ENCODE measurements around the gene F11R. TPM values are rescaled to one million over a fixed set of nuclear protein-coding genes. Genes with fewer than 3 reads are reported as not detected.

Gene F11R
- total and polyA plus RNA-seq, 12 donors = 19.3 to 99.1 (median 55.1) TPM

- Histone ChIP-seq H3K4me1 (replicated peaks in 1 of 2) (peaks cover 19 to 35% of the 10 kb centered on the region in 2 donors), H3K4me3 (peak overlapping the region in 1 of 4 donors; percentile 25), H3K27ac (peak overlapping the region; percentile 74 to 96 (median 87)), H3K9me3 (replicated peaks in 1 of 3) (no peaks in the 10 kb centered on the region), H3K36me3 (replicated peaks in 1 of 2) (no peaks in the 10 kb centered on the region), H3K27me3 (no peaks in the 10 kb centered on the region)
- TF ChIP-seq CTCF (IDR thresholded peaks at IDR 0.05) (no peak), POLR2A (IDR thresholded peaks at IDR 0.05) (no peak)
- intact Hi-C loops (cut with DNase I) = no loop called here
- peak in 1 of 7 donors; percentile 51 for DNase-seq
These were observed 7.8 kb downstream of the F11R start for GRCh38 chr1:161013131-161013487.

GRCh38 chr1:161012420-161012819, 8.5 kb downstream of the F11R start:
- 86 to 95% (median 91%) methylated on average over 3 of the region's 3 CpGs for WGBS, 4 donors
- intact Hi-C loops (cut with DNase I) = no loop called here
- no peak overlapping the region for H3K4me3 ChIP-seq
- TF ChIP-seq POLR2A (IDR thresholded peaks at IDR 0.05) (no peak), CTCF (IDR thresholded peaks at IDR 0.05) (no peak)
- H3K36me3 ChIP-seq (replicated peaks in 1 of 2) = no peaks in the 10 kb centered on the region
- H3K27me3 ChIP-seq = no peaks in the 10 kb centered on the region
- DNase-seq = peak in 1 of 7 donors; percentile 29
- peak overlapping the region in 3 of 5 donors; percentile 86 to 96 (median 93) for H3K27ac ChIP-seq
- H3K4me1 ChIP-seq (replicated peaks in 1 of 2) = peaks cover 19 to 28% of the 10 kb centered on the region in 2 donors
- H3K9me3 ChIP-seq (replicated peaks in 1 of 3) = no peaks in the 10 kb centered on the region

- no peak for DNase-seq
- H3K4me3 ChIP-seq = no peak overlapping the region
- no peaks in the 10 kb centered on the region for H3K9me3 ChIP-seq (replicated peaks in 1 of 3)
- H3K4me1 ChIP-seq (replicated peaks in 1 of 2) = peaks cover 16 to 19% of the 10 kb centered on the region in 2 donors
- TF ChIP-seq POLR2A (IDR thresholded peaks at IDR 0.05) = no peak
- TF ChIP-seq CTCF (IDR thresholded peaks at IDR 0.05) = no peak
- H3K36me3 ChIP-seq (replicated peaks in 1 of 2) = no peaks in the 10 kb centered on the region
- H3K27me3 ChIP-seq = no peaks in the 10 kb centered on the region
- intact Hi-C loops (cut with DNase I) = loop anchor here in 1 of 2 donors (5.0 kb wide), 1 partner anchor 83 kb away; no protein-coding TSS in a partner anchor
- no peak overlapping the region for H3K27ac ChIP-seq
- 91 to 93% (median 92%) methylated on average over 7 of the region's 7 CpGs for WGBS, 4 donors
These were observed 11.2 kb downstream of the F11R start for GRCh38 chr1:161009602-161010211.

GRCh38 chr1:161008869-161009510, 12.0 kb downstream of the F11R start:
- intact Hi-C loops (cut with DNase I) = loop anchor here in 1 of 2 donors (5.0 kb wide), 1 partner anchor 83 kb away; no protein-coding TSS in a partner anchor

More at GRCh38 chr1:161008869-161009510, 12.0 kb downstream of the F11R start:
- DNase-seq = peak in 1 of 7 donors; percentile 3
- Histone ChIP-seq H3K27me3 (no peaks in the 10 kb centered on the region), H3K4me3 (no peak overlapping the region), H3K9me3 (replicated peaks in 1 of 3) (no peaks in the 10 kb centered on the region), H3K4me1 (replicated peaks in 1 of 2) (peaks cover 8 to 12% of the 10 kb centered on the region in 2 donors), H3K27ac (no peak overlapping the region), H3K36me3 (replicated peaks in 1 of 2) (no peaks in the 10 kb centered on the region)
- 70 to 85% (median 76%) methylated on average over 4 of the region's 4 CpGs for WGBS, 4 donors
- TF ChIP-seq CTCF (IDR thresholded peaks at IDR 0.05) (no peak), POLR2A (IDR thresholded peaks at IDR 0.05) (no peak)
